NOMO-1 (cell line): ENCODE measurements around the gene SLC25A11.
"Not testable (repeated sequence)": the region's sequence is repeated elsewhere in the genome, so short reads cannot be mapped to it uniquely, and the experiment has no call there.

Experiments used
- DNase-seq, 2 experiments: peaks; one replicate each; lab custom pipeline; 2025; ENCODE audit not compliant: unreplicated experiment in 2 of 2; lab: John Stamatoyannopoulos, UW

The SLC25A11 gene

GRCh38 chr17:4921320-4921719 lies 18.5 kb downstream of the SLC25A11 start:
- no peak for DNase-seq

GRCh38 chr17:4920351-4921048 lies 19.3 kb downstream of the SLC25A11 start:
- DNase-seq = peak; percentile 38 to 68

GRCh38 chr17:4919511-4920047 lies 20.3 kb downstream of the SLC25A11 start:
- DNase-seq = no peak

- DNase-seq = not testable (repeated sequence)
Observed at GRCh38 chr17:4914551-4914950, 25.3 kb downstream of the SLC25A11 start.

- DNase-seq = no peak
Observed at GRCh38 chr17:4913994-4914393, 25.9 kb downstream of the SLC25A11 start.

- DNase-seq = peak; percentile 90
Observed at GRCh38 chr17:4908711-4909496, 30.9 kb downstream of the SLC25A11 start.

GRCh38 chr17:4908301-4908700 lies 31.5 kb downstream of the SLC25A11 start:
- no peak for DNase-seq

- DNase-seq = not testable (repeated sequence)
Observed at GRCh38 chr17:4906642-4907041, 33.2 kb downstream of the SLC25A11 start.

- peak in 1 of 2 experiments; percentile 64 for DNase-seq
Observed at GRCh38 chr17:4903051-4903818, 36.6 kb downstream of the SLC25A11 start, which contains the start of gene CHRNE. TSS of gene CHRNE (minus strand) at chr17:4903098. CDS start at chr17:4903063, 35 bp downstream.

GRCh38 chr17:4902540-4902939 lies 37.3 kb downstream of the SLC25A11 start:
- no peak for DNase-seq

- DNase-seq = no peak
Observed at GRCh38 chr17:4901648-4902344, 38.0 kb downstream of the SLC25A11 start.

GRCh38 chr17:4901108-4901647 lies 38.7 kb downstream of the SLC25A11 start:
- DNase-seq = no peak

GRCh38 chr17:4900231-4901107 lies 39.4 kb downstream of the SLC25A11 start:
- DNase-seq = no peak

- DNase-seq = peak; percentile 60 to 68
Observed at GRCh38 chr17:4899341-4900230, 40.3 kb downstream of the SLC25A11 start, which contains the start of gene C17orf107. TSS of gene C17orf107 (plus strand) at chr17:4899536. CDS start at chr17:4899763, 227 bp downstream.

- no peak for DNase-seq
Observed at GRCh38 chr17:4898927-4899326, 40.9 kb downstream of the SLC25A11 start.

GRCh38 chr17:4898351-4898750 lies 41.5 kb downstream of the SLC25A11 start:
- no peak for DNase-seq

GRCh38 chr17:4897785-4898184 lies 42.1 kb downstream of the SLC25A11 start:
- no peak for DNase-seq

GRCh38 chr17:4897198-4897687 lies 42.6 kb downstream of the SLC25A11 start:
- no peak for DNase-seq
